EL (cell line): ENCODE results near the gene LPCAT4.
"Not testable (repeated sequence)": the region's sequence is repeated elsewhere in the genome, so short reads cannot be mapped to it uniquely, and the experiment has no call there.

Experiments
- DNase-seq: peaks from one replicate; pipeline ENCODE4 v3.0.0-alpha.2; 2016

The LPCAT4 gene

GRCh38 chr15:34362047-34362773 lies 4.8 kb downstream of the LPCAT4 start:
- no peak for DNase-seq

- no peak for DNase-seq
Observed at GRCh38 chr15:34361278-34361677, 5.7 kb downstream of the LPCAT4 start.

- DNase-seq: peak; percentile 33
Observed at GRCh38 chr15:34360298-34360697, 6.7 kb downstream of the LPCAT4 start.

GRCh38 chr15:34359416-34359815 lies 7.6 kb downstream of the LPCAT4 start:
- DNase-seq: no peak

- DNase-seq: no peak
Observed at GRCh38 chr15:34358948-34359347, 8.0 kb downstream of the LPCAT4 start.

GRCh38 chr15:34358367-34358766 lies 8.6 kb downstream of the LPCAT4 start:
- no peak for DNase-seq

- DNase-seq: no peak
Observed at GRCh38 chr15:34357653-34358052, 9.3 kb downstream of the LPCAT4 start.

GRCh38 chr15:34355241-34355640 lies 11.8 kb downstream of the LPCAT4 start:
- DNase-seq: no peak

- DNase-seq: no peak
Observed at GRCh38 chr15:34354286-34354685, 12.7 kb downstream of the LPCAT4 start.

- DNase-seq: no peak
Observed at GRCh38 chr15:34353627-34354026, 13.4 kb downstream of the LPCAT4 start.

GRCh38 chr15:34352996-34353395 lies 14.0 kb downstream of the LPCAT4 start:
- DNase-seq: not testable (repeated sequence)

- no peak for DNase-seq
Observed at GRCh38 chr15:34349769-34350168, 17.2 kb downstream of the LPCAT4 start.

GRCh38 chr15:34348735-34349300 lies 18.2 kb downstream of the LPCAT4 start:
- DNase-seq: no peak

- no peak for DNase-seq
Observed at GRCh38 chr15:34347951-34348638, 18.9 kb downstream of the LPCAT4 start.

GRCh38 chr15:34342737-34343575 lies 24.0 kb downstream of the LPCAT4 start, which contains the start of the genes NOP10 and NUTM1:
Gene NOP10 (minus strand): TSS chr15:34343136. CDS start chr15:34343073, 63 bp downstream.
Gene NUTM1 (plus strand): TSS chr15:34343315. CDS start chr15:34343697, 382 bp downstream.
- peak; percentile 91 for DNase-seq

GRCh38 chr15:34342213-34342736 lies 24.7 kb downstream of the LPCAT4 start:
- not testable (repeated sequence) for DNase-seq

GRCh38 chr15:34341381-34342212 lies 25.4 kb downstream of the LPCAT4 start:
- DNase-seq: no peak

- DNase-seq: no peak
Observed at GRCh38 chr15:34339946-34340345, 27.1 kb downstream of the LPCAT4 start.

- no peak for DNase-seq
Observed at GRCh38 chr15:34338347-34338746, 28.6 kb downstream of the LPCAT4 start.

GRCh38 chr15:34337557-34338306 lies 29.3 kb downstream of the LPCAT4 start, which contains the start of gene SLC12A6:
Gene SLC12A6 (minus strand): TSS chr15:34337781. CDS start chr15:34336680, 1,101 bp downstream.
- peak; percentile 97 for DNase-seq
